K562 (cell line): ENCODE results near the gene CBFA2T3. TPM values are rescaled to one million over a fixed set of nuclear protein-coding genes. Genes with fewer than 3 reads are reported as not detected.

Experiments
- ELF4 ChIP-seq: fragments of 450-650 bp; formaldehyde crosslinking; IDR thresholded peaks from 2 replicates; pipeline ENCODE4 v1.4.0; 2022; ENCODE audit warnings: missing genetic modification characterization
- ETV6 ChIP-seq, 3 experiments: fragments of 150-350 bp in 1 of 3; sonication (generic) in 1 of 3; formaldehyde crosslinking in 1 of 3; IDR thresholded peaks; 2 replicates each; pipeline versions ENCODE4 v1.6.1 to v1.8.0; 2014 to 2022; ENCODE audit warnings: borderline replicate concordance in 2 of 3, low read depth in 2 of 3, antibody characterized with exemption in 1 of 3, low read length in 1 of 3, mild to moderate bottlenecking in 1 of 3, missing genetic modification reagents in 1 of 3
- FOS ChIP-seq: IDR thresholded peaks from 3 replicates; pipeline ENCODE4 v1.6.1; 2011; ENCODE audit not compliant: insufficient read length; ENCODE audit errors: extremely low read depth
- NBN ChIP-seq: fragments of 450-650 bp; IDR thresholded peaks from 2 replicates; pipeline ENCODE4 v1.6.1; 2016; ENCODE audit warnings: low read depth, mild to moderate bottlenecking
- NR2C2 ChIP-seq, 2 experiments: fragments of 200-800 bp in 1 of 2; sonication (Bioruptor generic) in 1 of 2; sonication (generic) in 1 of 2; formaldehyde crosslinking in 1 of 2; IDR thresholded peaks; 2 replicates each; pipeline versions ENCODE4 v1.6.1 to v1.8.0; 2016 to 2022; ENCODE audit warnings: mild to moderate bottlenecking in 1 of 2, missing compliant biosample characterization in 1 of 2, missing genetic modification characterization in 1 of 2, missing genetic modification reagents in 1 of 2
- RB1 ChIP-seq: fragments of 450-650 bp; IDR thresholded peaks from 2 replicates; pipeline ENCODE4 v1.6.1; 2017; ENCODE audit warnings: low read depth, mild to moderate bottlenecking
- SMAD4 ChIP-seq: fragments of 250-450 bp; sonication (Bioruptor Pico); conservative IDR thresholded peaks from 2 replicates; pipeline ENCODE4 v1.8.0; 2021; ENCODE audit warnings: inconsistent platforms, mild to moderate bottlenecking, moderate library complexity
- SMARCE1 ChIP-seq: fragments of 450-650 bp; IDR thresholded peaks from 2 replicates; pipeline ENCODE4 v1.7.1; 2016; ENCODE audit warnings: mild to moderate bottlenecking
- TCF15 ChIP-seq: fragments of 250-450 bp; sonication (Bioruptor Pico); IDR thresholded peaks from 2 replicates; pipeline ENCODE4 v1.8.0; 2022; ENCODE audit warnings: moderate library complexity, mild to moderate bottlenecking, inconsistent platforms
- TRIM28 ChIP-seq: fragments of 450-650 bp; IDR thresholded peaks from 2 replicates; pipeline ENCODE4 v1.6.1; 2017
- ZC3H4 ChIP-seq: sonication (generic); formaldehyde crosslinking; IDR thresholded peaks from 2 replicates; pipeline ENCODE4 v1.9.0; 2021; ENCODE audit warnings: missing genetic modification reagents, borderline replicate concordance
- ZNF12 ChIP-seq: sonication (generic); formaldehyde crosslinking; IDR thresholded peaks from 2 replicates; pipeline ENCODE4 v1.4.0; 2020; ENCODE audit warnings: mild to moderate bottlenecking, missing genetic modification reagents
- ZNF644 ChIP-seq: fragments of 200-800 bp; sonication (Bioruptor generic); IDR thresholded peaks from 2 replicates; pipeline ENCODE4 v1.6.1; 2016; ENCODE audit warnings: low read depth, missing genetic modification characterization, missing compliant biosample characterization
- polyA plus RNA-seq, 8 experiments: library from polyadenylated mRNA; depleted of rRNA in 4 of 8; stranded (reverse) in 5 of 8; unstranded in 3 of 8; fragments of >200 nt; fragmentation: Nextera tagmentation in 2 of 8; fragmentation: Illumina TruSeq in 1 of 8; extraction: Ambion mirVana in 2 of 8; extraction: Trizol in 1 of 8; gene quantifications; 2 replicates each; pipeline versions ENCODE4 v1.2.1 to v1.2.3, GENCODE V29; 2011 to 2014; ENCODE audit warnings: inconsistent platforms in 1 of 8, missing spikeins in 1 of 8
- total RNA-seq, 7 experiments: library from RNA; depleted of rRNA in 6 of 7; stranded (reverse); fragments of >200 nt in 6 of 7; fragmentation: Illumina TruSeq in 2 of 7; extraction: Trizol in 2 of 7; gene quantifications; 2 replicates each; pipeline versions ENCODE4 v1.2.1 to v1.2.3, GENCODE V29; 2011 to 2021; ENCODE audit warnings: low replicate concordance in 1 of 7
- TF ChIP-seq, protein P1 (sequence below), 2 experiments: IDR thresholded peaks; 2 replicates each; pipeline ENCODE4 v1.6.1; 2012; ENCODE audit warnings: improper control_type of control experiment in 2 of 2, low read depth in 2 of 2, low read length in 2 of 2, borderline replicate concordance in 1 of 2
- TF ChIP-seq, protein P2 (sequence below): fragments of 200-800 bp; sonication (Bioruptor generic); IDR thresholded peaks from 2 replicates; pipeline ENCODE4 v1.6.1; 2017; ENCODE audit warnings: missing genetic modification characterization, missing compliant biosample characterization
- TF ChIP-seq, protein P3 (sequence below): fragments of 250-450 bp; sonication (Bioruptor Pico); IDR thresholded peaks from 2 replicates; pipeline ENCODE4 v1.5.0; 2021
- TF ChIP-seq, protein P4 (sequence below): fragments of 450-650 bp; formaldehyde crosslinking; conservative IDR thresholded peaks from 2 replicates; pipeline ENCODE4 v1.4.0; 2022; ENCODE audit warnings: mild to moderate bottlenecking, missing genetic modification characterization

Gene CBFA2T3
- total and polyA plus RNA-seq, 9 of the 15 experiments (the other 6 are each of a cell fraction or from before 2014, with no cell fraction given): 2.3 to 145 (median 6.7) TPM

DNA sequence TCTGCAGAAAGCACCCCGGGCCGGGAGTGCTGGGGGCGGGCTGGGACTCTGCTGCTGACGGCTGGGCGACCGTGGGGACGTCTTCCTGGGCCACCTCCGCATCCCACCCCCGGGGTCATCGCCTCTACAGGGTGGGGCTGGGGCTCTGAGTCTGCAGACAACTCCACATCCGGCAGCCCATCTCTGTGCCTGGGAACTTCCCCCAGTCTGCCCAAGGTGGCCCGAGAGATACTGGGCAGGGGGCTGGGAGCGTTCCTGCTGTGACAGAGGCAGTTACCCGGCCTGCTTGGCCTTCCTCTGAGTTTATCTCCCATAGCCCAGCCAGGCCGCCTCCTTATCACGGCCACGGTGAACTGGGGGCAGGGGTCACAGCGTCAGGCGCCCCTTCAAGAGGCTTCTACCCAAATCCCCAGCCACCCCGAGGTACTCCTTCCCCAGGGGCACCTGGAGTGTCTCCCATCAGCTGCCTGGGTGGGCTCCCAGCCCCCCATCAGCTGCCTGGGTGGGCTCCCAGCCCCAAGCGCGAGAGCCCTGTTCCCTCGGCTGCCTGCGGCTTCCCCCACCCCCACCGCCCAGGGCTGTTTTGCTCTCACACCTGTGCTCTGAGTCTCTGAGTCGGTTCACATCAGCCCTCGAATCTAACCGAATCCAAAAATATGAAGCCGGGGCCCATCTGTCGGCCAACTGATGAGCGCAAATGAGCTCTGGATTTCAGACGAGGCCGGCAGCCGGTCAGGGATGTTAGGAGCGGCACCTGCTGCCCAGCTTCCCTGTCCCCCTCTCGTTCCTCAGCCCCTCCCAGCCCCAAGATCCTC is 15.6 kb upstream of the CBFA2T3 start (continued):
- TF ChIP-seq, protein P1, sequence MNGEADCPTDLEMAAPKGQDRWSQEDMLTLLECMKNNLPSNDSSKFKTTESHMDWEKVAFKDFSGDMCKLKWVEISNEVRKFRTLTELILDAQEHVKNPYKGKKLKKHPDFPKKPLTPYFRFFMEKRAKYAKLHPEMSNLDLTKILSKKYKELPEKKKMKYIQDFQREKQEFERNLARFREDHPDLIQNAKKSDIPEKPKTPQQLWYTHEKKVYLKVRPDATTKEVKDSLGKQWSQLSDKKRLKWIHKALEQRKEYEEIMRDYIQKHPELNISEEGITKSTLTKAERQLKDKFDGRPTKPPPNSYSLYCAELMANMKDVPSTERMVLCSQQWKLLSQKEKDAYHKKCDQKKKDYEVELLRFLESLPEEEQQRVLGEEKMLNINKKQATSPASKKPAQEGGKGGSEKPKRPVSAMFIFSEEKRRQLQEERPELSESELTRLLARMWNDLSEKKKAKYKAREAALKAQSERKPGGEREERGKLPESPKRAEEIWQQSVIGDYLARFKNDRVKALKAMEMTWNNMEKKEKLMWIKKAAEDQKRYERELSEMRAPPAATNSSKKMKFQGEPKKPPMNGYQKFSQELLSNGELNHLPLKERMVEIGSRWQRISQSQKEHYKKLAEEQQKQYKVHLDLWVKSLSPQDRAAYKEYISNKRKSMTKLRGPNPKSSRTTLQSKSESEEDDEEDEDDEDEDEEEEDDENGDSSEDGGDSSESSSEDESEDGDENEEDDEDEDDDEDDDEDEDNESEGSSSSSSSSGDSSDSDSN (IDR thresholded peaks at IDR 0.05; ENCODE audit: borderline replicate concordance in 1 of 2, low read depth in 2 of 2, low read length in 2 of 2): peak in 1 of 2 experiments; percentile 64; a peak in 1 of 4 replicates
- TF ChIP-seq, protein P2, sequence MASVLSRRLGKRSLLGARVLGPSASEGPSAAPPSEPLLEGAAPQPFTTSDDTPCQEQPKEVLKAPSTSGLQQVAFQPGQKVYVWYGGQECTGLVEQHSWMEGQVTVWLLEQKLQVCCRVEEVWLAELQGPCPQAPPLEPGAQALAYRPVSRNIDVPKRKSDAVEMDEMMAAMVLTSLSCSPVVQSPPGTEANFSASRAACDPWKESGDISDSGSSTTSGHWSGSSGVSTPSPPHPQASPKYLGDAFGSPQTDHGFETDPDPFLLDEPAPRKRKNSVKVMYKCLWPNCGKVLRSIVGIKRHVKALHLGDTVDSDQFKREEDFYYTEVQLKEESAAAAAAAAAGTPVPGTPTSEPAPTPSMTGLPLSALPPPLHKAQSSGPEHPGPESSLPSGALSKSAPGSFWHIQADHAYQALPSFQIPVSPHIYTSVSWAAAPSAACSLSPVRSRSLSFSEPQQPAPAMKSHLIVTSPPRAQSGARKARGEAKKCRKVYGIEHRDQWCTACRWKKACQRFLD: peak; percentile 94
- TF ChIP-seq, protein P3, sequence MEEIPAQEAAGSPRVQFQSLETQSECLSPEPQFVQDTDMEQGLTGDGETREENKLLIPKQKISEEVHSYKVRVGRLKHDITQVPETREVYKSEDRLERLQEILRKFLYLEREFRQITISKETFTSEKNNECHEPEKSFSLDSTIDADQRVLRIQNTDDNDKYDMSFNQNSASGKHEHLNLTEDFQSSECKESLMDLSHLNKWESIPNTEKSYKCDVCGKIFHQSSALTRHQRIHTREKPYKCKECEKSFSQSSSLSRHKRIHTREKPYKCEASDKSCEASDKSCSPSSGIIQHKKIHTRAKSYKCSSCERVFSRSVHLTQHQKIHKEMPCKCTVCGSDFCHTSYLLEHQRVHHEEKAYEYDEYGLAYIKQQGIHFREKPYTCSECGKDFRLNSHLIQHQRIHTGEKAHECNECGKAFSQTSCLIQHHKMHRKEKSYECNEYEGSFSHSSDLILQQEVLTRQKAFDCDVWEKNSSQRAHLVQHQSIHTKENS (CRISPR knock-in tag): no peak
- TF ChIP-seq NBN (peak; percentile 78), TRIM28 (peak; percentile 84; the same call in 1 of the 2 replicates), FOS (no peak), ETV6 (IDR thresholded peaks at IDR 0.05; ENCODE audit: borderline replicate concordance in 1 of 2, low read depth in 2 of 2, low read length in 1 of 2) (peak; percentile 20 to 75; a peak in 3 of 4 replicates), ETV6 (CRISPR knock-in tag; IDR thresholded peaks at IDR 0.05; ENCODE audit: borderline replicate concordance) (no peak), SMAD4 (peak; percentile 100), RB1 (peak; percentile 42), NR2C2 (CRISPR knock-in tag; IDR thresholded peaks at IDR 0.05) (peak; percentile 69), NR2C2 (tag; IDR thresholded peaks at IDR 0.05) (peak; percentile 93), SMARCE1 (peak; percentile 95), ZNF12 (CRISPR knock-in tag) (0 out of 2 replicates have a peak, but pooled peaks have one; percentile 59), ZC3H4 (no peak), ZNF644 (tag) (peak; percentile 83; the same call in 1 of the 2 replicates), ELF4 (CRISPR knock-in tag) (peak; percentile 78), TCF15 (peak; percentile 68; the same call in 1 of the 2 replicates)
- TF ChIP-seq, protein P4, sequence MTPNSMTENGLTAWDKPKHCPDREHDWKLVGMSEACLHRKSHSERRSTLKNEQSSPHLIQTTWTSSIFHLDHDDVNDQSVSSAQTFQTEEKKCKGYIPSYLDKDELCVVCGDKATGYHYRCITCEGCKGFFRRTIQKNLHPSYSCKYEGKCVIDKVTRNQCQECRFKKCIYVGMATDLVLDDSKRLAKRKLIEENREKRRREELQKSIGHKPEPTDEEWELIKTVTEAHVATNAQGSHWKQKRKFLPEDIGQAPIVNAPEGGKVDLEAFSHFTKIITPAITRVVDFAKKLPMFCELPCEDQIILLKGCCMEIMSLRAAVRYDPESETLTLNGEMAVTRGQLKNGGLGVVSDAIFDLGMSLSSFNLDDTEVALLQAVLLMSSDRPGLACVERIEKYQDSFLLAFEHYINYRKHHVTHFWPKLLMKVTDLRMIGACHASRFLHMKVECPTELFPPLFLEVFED (CRISPR knock-in tag): peak; percentile 91
